ENCODE measurements around the gene SETDB1. TPM values are rescaled to one million over a fixed set of nuclear protein-coding genes. Genes with fewer than 3 reads are reported as not detected.
A peak's percentile ranks its signal among the peaks of the same experiment; 100 is the strongest.

Gene SETDB1
- total and polyA plus RNA-seq, 2 of the 8 experiments (the other 6 are each of a cell fraction or from before 2014, with no cell fraction given): 27.5 to 48.8 TPM

DNA sequence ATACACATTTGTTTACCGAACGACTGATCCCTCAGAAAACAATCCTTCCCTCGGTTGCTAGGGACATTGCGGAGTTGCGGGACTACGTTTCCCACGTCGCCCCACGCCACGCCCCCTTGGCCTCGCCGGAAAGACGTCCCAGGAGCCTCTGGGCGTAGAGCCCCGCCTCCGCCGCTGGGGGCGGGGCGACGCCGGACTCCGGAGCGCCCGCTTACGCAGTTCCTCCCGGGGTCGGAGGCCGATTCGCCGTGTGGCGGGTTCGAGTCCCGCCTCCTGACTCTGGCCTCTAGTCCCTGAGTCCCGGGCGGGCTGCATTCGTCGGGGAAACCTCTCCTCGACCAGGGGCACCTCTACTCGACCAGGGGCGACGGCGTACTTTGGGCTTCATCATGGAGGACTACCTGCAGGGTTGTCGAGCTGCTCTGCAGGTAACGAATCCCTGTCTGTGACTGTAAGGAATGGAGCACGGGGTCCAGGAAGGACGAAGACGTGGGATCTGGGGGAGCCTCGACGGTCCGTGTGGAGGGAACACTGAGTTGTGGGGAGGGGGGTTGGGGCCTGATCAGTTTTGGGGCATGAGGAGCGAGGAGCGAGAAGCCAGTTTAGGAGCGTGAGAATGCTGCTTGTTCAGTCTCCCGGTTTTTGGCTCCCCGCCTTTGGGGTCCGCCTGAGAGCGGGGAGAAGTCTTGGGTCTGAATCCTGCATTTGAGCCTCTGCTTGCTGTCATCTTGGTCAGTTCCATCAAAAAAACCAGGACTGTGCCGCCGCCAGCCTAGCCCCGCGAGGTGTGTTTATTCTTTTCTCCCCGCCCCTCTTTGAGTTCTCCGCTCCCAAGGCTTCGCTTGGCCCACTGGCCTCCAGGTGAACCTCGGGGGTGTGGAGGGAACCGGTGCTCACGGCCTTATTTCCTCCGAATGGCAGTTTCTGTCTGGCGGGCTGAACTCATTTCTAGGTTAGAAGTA, 82.4 kb downstream of the SETDB1 start, which contains the start of gene PRUNE1 (continued):
- TF ChIP-seq CEBPB (IDR thresholded peaks at IDR 0.05; ENCODE audit: low read depth, low read length) (no peak), SRF (IDR thresholded peaks at IDR 0.05; ENCODE audit: low read depth, low read length) (no peak), SAP30 (IDR thresholded peaks at IDR 0.05; ENCODE audit: insufficient read depth, insufficient replicate concordance, low read length) (no peak), SUZ12 (IDR thresholded peaks at IDR 0.05; ENCODE audit: low read length) (no peak), ASH2L (IDR thresholded peaks at IDR 0.05; ENCODE audit: low read length) (peak; percentile 80), SIN3A (conservative IDR thresholded peaks at IDR 0.05 in 1 of 2, IDR thresholded peaks at IDR 0.05 in 1 of 2; ENCODE audit: low read depth in 1 of 2, low read length in 2 of 2) (peak; percentile 17 to 61; a peak in 1 of 4 replicates), RFX5 (IDR thresholded peaks at IDR 0.05; ENCODE audit: borderline replicate concordance, low read depth, low read length) (peak; percentile 61; the same call in 1 of the 2 replicates), TAF1 (IDR thresholded peaks at IDR 0.05; ENCODE audit: low read depth, low read length) (no peak; the same call in 1 of the 2 replicates), TAF7 (optimal IDR thresholded peaks at IDR 0.05; ENCODE audit: borderline replicate concordance, low read depth, low read length) (no peak), BCL11A (IDR thresholded peaks at IDR 0.05; ENCODE audit: low read depth in 2 of 2, low read length in 2 of 2) (no peak), SIX5 (IDR thresholded peaks at IDR 0.05; ENCODE audit: low read depth, low read length) (peak; percentile 51), JUN (IDR thresholded peaks at IDR 0.05; ENCODE audit: low read depth, low read length) (no peak), KDM4A (IDR thresholded peaks at IDR 0.05; ENCODE audit: low read depth, low read length, severe bottlenecking) (peak; percentile 58), EP300 (IDR thresholded peaks at IDR 0.05; ENCODE audit: borderline replicate concordance in 1 of 2, low read depth in 2 of 2, low read length in 2 of 2) (no peak), JUND (IDR thresholded peaks at IDR 0.05; ENCODE audit: low read length) (0 out of 2 replicates have a peak, but pooled peaks have one; percentile 18), GABPA (IDR thresholded peaks at IDR 0.05; ENCODE audit: borderline replicate concordance, insufficient read depth, low read length) (no peak), ZNF274 (IDR thresholded peaks at IDR 0.05; ENCODE audit: borderline replicate concordance, extremely low read depth, low read length) (no peak)
- TF ChIP-seq, protein P1, sequence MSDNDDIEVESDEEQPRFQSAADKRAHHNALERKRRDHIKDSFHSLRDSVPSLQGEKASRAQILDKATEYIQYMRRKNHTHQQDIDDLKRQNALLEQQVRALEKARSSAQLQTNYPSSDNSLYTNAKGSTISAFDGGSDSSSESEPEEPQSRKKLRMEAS (IDR thresholded peaks at IDR 0.05): peak; percentile 68; the same call in 1 of the 2 replicates
- TF ChIP-seq, protein P2, sequence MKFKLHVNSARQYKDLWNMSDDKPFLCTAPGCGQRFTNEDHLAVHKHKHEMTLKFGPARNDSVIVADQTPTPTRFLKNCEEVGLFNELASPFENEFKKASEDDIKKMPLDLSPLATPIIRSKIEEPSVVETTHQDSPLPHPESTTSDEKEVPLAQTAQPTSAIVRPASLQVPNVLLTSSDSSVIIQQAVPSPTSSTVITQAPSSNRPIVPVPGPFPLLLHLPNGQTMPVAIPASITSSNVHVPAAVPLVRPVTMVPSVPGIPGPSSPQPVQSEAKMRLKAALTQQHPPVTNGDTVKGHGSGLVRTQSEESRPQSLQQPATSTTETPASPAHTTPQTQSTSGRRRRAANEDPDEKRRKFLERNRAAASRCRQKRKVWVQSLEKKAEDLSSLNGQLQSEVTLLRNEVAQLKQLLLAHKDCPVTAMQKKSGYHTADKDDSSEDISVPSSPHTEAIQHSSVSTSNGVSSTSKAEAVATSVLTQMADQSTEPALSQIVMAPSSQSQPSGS (IDR thresholded peaks at IDR 0.05; ENCODE audit: low read length): no peak

Data from H1 (cell line).